K562 (cell line): ENCODE measurements around the gene RRAS. TPM values are rescaled to one million over a fixed set of nuclear protein-coding genes. Genes with fewer than 3 reads are reported as not detected.

Source experiments
- CBFB ChIP-seq: sonication (generic); formaldehyde crosslinking; IDR thresholded peaks from 2 replicates; pipeline ENCODE4 v1.4.0; 2020; ENCODE audit warnings: mild to moderate bottlenecking, missing genetic modification reagents
- CREB3L1 ChIP-seq: fragments of 450-650 bp; IDR thresholded peaks from 2 replicates; pipeline ENCODE4 v1.6.1; 2014; ENCODE audit warnings: low read depth, mild to moderate bottlenecking, moderate library complexity, borderline replicate concordance
- E2F8 ChIP-seq: fragments of 450-650 bp; IDR thresholded peaks from 2 replicates; pipeline ENCODE4 v1.7.1; 2018; ENCODE audit warnings: mild to moderate bottlenecking, low read depth; ENCODE audit not compliant: partially characterized antibody
- KAT7 ChIP-seq: sonication (generic); formaldehyde crosslinking; IDR thresholded peaks from 2 replicates; pipeline ENCODE4 v1.8.0; 2022; ENCODE audit warnings: missing genetic modification reagents, mild to moderate bottlenecking, borderline replicate concordance
- MXI1 ChIP-seq: IDR thresholded peaks from 2 replicates; pipeline ENCODE4 v1.6.1; 2011; ENCODE audit warnings: low read depth, mild to moderate bottlenecking, improper control_type of control experiment, low read length
- RHOXF2B ChIP-seq: fragments of 250-450 bp; sonication (Bioruptor Pico); conservative IDR thresholded peaks from 2 replicates; pipeline ENCODE4 v1.5.1; 2021
- TCFL5 ChIP-seq: fragments of 250-450 bp; sonication (Bioruptor Pico); conservative IDR thresholded peaks from 2 replicates; pipeline ENCODE4 v1.6.1; 2021; ENCODE audit warnings: mild to moderate bottlenecking, moderate library complexity, matching md5 sums
- THAP12 ChIP-seq: fragments of 250-450 bp; sonication (Bioruptor Pico); IDR thresholded peaks from 2 replicates; pipeline ENCODE4 v1.9.0; 2021; ENCODE audit warnings: mild to moderate bottlenecking, inconsistent platforms
- WHSC1 ChIP-seq: IDR thresholded peaks from one replicate; pipeline ENCODE4 v1.6.1; 2012; ENCODE audit warnings: low read length, control low read depth, inconsistent platforms
- XRCC4 ChIP-seq: IDR thresholded peaks from one replicate; pipeline ENCODE4 v1.6.1; 2011; ENCODE audit not compliant: insufficient read depth, insufficient read length; ENCODE audit errors: extremely low read depth
- ZC3H8 ChIP-seq: fragments of 450-650 bp; IDR thresholded peaks from 2 replicates; pipeline ENCODE4 v1.6.1; 2017
- ZNF134 ChIP-seq: fragments of 250-450 bp; sonication (Bioruptor Pico); conservative IDR thresholded peaks from 2 replicates; pipeline ENCODE4 v1.4.0; 2020
- ZNF23 ChIP-seq: fragments of 250-450 bp; sonication (Bioruptor Pico); IDR thresholded peaks from 2 replicates; pipeline ENCODE4 v1.4.0; 2020; ENCODE audit warnings: mild to moderate bottlenecking
- ZNF76 ChIP-seq: fragments of 250-450 bp; sonication (Bioruptor Pico); IDR thresholded peaks from 2 replicates; pipeline ENCODE4 v1.4.0; 2020; ENCODE audit warnings: mild to moderate bottlenecking, moderate library complexity, borderline replicate concordance
- ZNF77 ChIP-seq: fragments of 250-450 bp; sonication (Bioruptor Pico); IDR thresholded peaks from 2 replicates; pipeline ENCODE4 v1.5.0; 2020
- polyA plus RNA-seq, 8 experiments: library from polyadenylated mRNA; depleted of rRNA in 4 of 8; stranded (reverse) in 5 of 8; unstranded in 3 of 8; fragments of >200 nt; fragmentation: Nextera tagmentation in 2 of 8; fragmentation: Illumina TruSeq in 1 of 8; extraction: Ambion mirVana in 2 of 8; extraction: Trizol in 1 of 8; gene quantifications; 2 replicates each; pipeline versions ENCODE4 v1.2.1 to v1.2.3, GENCODE V29; 2011 to 2014; ENCODE audit warnings: inconsistent platforms in 1 of 8, missing spikeins in 1 of 8
- total RNA-seq, 7 experiments: library from RNA; depleted of rRNA in 6 of 7; stranded (reverse); fragments of >200 nt in 6 of 7; fragmentation: Illumina TruSeq in 2 of 7; extraction: Trizol in 2 of 7; gene quantifications; 2 replicates each; pipeline versions ENCODE4 v1.2.1 to v1.2.3, GENCODE V29; 2011 to 2021; ENCODE audit warnings: low replicate concordance in 1 of 7
- TF ChIP-seq, protein P1 (sequence below): fragments of 250-450 bp; sonication (Bioruptor Pico); IDR thresholded peaks from 2 replicates; pipeline ENCODE4 v1.4.0; 2020

The RRAS gene
- total and polyA plus RNA-seq, 9 of the 15 experiments (the other 6 are each of a cell fraction or from before 2014, with no cell fraction given): 0.70 to 17.3 (median 8.2) TPM

GRCh38 chr19:49641688-49642491 is 1.9 kb upstream of the RRAS start, which contains the start of gene SCAF1 (continued):
- TF ChIP-seq WHSC1 (no peak), KAT7 (CRISPR knock-in tag) (no peak), E2F8 (peak; percentile 82), RHOXF2B (CRISPR knock-in tag) (no peak), THAP12 (peak; percentile 79), CREB3L1 (peak; percentile 95), ZNF76 (no peak), ZNF77 (CRISPR knock-in tag) (no peak), TCFL5 (CRISPR knock-in tag) (no peak), MXI1 (peak; percentile 47; the same call in 1 of the 2 replicates), ZNF23 (no peak), ZNF134 (CRISPR knock-in tag) (no peak), CBFB (CRISPR knock-in tag) (no peak), XRCC4 (no peak), ZC3H8 (no peak)
- TF ChIP-seq, protein P1, sequence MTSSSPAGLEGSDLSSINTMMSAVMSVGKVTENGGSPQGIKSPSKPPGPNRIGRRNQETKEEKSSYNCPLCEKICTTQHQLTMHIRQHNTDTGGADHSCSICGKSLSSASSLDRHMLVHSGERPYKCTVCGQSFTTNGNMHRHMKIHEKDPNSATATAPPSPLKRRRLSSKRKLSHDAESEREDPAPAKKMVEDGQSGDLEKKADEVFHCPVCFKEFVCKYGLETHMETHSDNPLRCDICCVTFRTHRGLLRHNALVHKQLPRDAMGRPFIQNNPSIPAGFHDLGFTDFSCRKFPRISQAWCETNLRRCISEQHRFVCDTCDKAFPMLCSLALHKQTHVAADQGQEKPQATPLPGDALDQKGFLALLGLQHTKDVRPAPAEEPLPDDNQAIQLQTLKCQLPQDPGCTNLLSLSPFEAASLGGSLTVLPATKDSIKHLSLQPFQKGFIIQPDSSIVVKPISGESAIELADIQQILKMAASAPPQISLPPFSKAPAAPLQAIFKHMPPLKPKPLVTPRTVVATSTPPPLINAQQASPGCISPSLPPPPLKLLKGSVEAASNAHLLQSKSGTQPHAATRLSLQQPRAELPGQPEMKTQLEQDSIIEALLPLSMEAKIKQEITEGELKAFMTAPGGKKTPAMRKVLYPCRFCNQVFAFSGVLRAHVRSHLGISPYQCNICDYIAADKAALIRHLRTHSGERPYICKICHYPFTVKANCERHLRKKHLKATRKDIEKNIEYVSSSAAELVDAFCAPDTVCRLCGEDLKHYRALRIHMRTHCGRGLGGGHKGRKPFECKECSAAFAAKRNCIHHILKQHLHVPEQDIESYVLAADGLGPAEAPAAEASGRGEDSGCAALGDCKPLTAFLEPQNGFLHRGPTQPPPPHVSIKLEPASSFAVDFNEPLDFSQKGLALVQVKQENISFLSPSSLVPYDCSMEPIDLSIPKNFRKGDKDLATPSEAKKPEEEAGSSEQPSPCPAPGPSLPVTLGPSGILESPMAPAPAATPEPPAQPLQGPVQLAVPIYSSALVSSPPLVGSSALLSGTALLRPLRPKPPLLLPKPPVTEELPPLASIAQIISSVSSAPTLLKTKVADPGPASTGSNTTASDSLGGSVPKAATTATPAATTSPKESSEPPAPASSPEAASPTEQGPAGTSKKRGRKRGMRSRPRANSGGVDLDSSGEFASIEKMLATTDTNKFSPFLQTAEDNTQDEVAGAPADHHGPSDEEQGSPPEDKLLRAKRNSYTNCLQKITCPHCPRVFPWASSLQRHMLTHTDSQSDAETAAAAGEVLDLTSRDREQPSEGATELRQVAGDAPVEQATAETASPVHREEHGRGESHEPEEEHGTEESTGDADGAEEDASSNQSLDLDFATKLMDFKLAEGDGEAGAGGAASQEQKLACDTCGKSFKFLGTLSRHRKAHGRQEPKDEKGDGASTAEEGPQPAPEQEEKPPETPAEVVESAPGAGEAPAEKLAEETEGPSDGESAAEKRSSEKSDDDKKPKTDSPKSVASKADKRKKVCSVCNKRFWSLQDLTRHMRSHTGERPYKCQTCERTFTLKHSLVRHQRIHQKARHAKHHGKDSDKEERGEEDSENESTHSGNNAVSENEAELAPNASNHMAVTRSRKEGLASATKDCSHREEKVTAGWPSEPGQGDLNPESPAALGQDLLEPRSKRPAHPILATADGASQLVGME (CRISPR knock-in tag): no peak
